RCC 7860 (cell line): ENCODE measurements around the gene OAS3.
"Not testable (repeated sequence)": the region's sequence is repeated elsewhere in the genome, so short reads cannot be mapped to it uniquely, and the experiment has no call there.

Source experiments
- DNase-seq: peaks from one replicate; pipeline ENCODE4 v3.0.0-alpha.2; 2015; ENCODE audit warnings: low spot score
- FAIRE-seq: peaks from 2 replicates; lab custom pipeline; 2012; peaks lifted over from hg19 to GRCh38; lab: Jason Lieb, UNC

The OAS3 gene

GRCh38 chr12:112978163-112979040 lies 40.1 kb downstream of the OAS3 start, which contains the start of gene OAS2:
Gene OAS2, plus strand, starts transcription at chr12:112978519. Its CDS starts 90 bp downstream, at chr12:112978609.
- FAIRE-seq, result no peak
- no peak for DNase-seq

DNA sequence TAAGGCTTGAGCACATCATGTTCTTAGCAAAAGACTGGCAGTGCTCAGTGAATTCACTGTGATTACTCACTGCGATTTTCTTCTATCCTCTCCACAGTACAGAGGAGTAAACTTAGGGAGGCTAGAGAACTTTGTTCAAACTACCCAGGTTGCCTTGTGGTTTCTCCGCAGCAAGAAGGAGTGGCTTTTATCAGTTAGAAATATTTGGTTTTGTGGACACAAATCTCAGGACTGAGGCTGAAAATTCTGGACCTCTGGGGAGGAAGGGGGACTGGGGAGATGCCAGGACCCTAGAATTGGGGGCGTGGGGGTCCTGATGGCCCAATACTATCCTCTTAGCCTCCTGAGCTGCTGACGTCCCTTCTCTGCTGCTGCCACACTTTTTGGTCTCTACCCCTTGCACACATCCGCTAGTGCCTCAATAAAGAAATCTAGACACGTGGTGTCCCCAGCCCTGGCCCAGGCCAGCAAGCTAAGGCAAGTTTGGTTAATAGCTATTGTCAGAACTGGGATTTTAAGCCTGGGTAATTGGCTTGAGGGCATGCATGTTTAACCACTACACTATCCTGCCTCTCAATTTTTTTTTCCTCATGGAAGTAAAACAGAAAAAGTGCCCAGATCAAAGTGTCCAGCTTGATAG lies 40.9 kb downstream of the OAS3 start:
- FAIRE-seq, result no peak
- DNase-seq, result no peak

- FAIRE-seq (no peak), DNase-seq (no peak)
These were observed 42.4 kb downstream of the OAS3 start for GRCh38 chr12:112980491-112981158.

GRCh38 chr12:112985642-112986290 lies 47.5 kb downstream of the OAS3 start:
- FAIRE-seq (no peak), DNase-seq (no peak)

DNA sequence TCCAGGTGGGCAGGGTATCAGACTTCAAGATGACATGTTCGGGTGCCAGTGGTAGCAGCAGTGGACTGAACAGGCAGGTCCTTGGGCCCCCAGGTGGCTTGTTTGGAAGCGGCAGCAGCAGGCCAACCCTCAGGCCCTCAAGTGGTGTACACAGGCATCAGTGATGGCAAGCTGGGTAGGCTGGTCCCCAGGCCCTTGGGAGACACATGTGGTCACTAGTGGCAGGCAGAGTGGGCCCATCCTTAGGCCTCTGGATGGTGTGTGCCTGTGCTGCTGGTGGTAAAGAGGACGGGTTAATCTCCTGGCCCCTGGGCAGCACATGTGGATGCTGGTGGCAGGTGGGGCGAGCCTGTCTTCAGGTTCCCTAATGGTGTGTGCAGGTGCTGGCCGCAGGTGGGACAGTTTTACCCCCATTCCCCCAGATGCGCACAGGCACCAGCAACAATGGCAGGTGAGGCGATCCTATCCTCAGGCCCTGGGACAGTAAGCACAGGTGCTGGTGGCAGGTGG lies 48.1 kb downstream of the OAS3 start:
- FAIRE-seq (no peak), DNase-seq (no peak)

DNA sequence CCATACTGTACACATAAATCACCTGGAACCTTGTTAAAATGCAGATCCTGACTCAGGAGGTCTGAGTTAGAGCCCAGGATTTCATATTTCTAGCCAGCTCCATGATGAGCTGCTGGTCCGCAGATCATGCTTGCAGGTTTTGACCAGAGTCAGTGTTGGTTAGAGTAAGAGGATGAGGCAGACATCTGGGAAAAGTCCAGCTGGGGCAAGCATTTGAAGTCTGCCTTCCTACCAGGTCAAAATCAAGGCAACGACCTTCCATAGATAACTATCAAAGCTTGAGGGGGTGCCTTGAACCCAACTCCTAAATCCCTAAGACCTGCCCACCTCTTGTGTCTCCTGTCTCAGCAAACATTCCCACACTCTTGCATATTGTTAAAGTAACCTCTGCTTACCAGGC lies 49.3 kb downstream of the OAS3 start:
- DNase-seq (no peak), FAIRE-seq (no peak)

DNA sequence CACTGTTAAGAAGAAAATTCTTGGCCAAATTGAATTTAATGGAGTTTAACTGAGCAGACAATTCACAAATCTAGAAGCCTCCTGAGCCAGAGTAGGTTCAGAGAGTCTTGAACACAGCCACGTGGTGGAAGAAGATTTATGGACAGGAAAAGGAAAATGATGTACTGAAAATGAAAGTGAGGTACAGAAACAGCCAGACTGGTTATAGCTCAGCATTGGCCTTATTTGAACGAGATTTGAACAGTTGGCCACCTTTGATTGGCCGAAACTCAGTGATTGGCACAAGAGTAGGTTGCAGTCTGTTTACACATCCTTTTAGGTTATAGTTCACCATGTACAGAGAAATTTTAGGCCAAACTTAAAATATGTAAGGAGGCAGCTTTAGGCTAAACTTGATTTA lies 50.0 kb downstream of the OAS3 start:
- FAIRE-seq, result no peak

DNA sequence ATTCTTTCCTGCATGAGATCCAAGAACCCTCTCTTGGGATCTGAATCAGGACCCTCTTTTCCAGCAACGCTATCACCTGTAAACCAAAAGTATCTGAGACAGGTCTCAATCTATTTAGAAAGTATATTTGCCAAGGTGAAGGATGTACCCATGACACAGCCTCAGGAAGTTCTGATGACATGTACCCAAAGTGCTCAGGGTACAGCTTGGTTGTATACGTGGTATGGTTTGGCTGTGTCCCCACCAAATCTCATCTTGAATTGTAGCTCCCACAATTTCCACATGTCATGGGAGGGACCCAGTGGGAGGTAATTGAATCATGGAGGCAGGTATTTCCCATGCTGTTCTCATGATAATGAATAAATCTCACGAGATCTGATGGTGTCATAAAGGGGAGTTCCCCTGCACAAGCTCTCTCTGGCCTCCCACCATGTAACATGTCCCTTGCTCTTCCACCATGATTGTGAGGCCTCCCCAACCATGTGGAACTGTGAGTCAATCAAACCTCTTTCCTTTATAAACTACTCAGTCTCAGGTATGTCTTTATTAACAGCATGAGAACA lies 50.6 kb downstream of the OAS3 start:
- not testable (repeated sequence) for FAIRE-seq, DNase-seq

More for the DNA sequence above, 50.0 kb downstream of the OAS3 start:
- DNase-seq, result no peak

DNA sequence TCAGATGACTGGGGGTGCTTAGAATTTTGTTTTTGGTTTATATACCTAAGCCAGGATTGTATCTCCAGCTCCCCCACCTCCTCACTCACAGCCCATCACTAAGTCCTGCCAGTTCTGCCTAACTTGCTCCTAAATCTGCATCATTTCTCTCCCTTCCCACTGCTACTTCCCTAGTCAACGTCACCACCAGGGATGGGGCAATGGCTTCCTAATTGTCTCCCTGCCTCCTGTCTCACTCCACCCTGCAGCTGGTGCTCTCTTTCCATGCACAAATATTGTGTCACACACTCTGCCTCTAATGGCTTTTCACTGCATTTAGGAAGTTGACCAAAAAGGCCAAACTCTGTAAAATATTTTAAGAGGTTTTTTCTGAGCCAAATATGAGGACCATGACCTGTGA lies 51.5 kb downstream of the OAS3 start:
- DNase-seq (no peak), FAIRE-seq (no peak)

DNA sequence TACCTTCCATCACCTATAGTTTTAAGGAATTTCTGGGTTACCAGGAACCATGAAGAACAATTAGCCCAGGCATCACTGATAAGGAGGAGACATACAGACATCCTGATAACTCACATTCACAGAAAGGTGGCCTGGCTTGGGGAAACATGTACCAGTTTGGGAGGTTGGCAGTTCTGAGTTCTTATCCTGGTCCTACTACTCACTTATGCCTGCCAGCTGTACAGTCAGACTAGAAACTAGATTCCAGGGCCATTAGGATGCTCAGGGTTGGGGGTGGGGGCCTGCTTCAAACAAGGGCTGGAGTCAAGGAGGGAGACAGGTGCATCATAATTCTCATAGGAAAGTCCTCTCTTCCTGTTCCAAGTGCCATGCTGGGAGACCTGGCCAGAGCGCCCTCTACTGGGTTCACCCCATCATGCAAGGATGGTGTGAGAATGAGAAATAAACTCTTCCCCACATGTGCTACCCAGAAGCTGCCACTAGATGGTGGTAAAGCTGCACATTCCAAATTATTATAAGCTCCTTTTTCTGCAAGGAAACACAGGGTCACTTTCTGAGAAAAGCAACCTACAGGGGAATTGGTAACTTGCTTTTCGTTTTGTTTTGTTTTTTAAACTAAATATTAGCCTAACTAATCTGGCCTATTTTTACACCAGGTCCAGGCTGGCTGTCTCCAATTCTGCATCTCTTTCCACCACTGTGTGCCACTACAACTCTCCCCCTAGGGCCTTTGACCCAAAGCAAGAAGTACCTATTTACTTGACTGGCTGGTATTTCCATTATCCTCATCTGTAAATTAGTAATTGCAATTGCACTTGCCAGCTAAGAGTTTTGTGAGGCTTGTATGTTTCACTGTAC lies 54.5 kb downstream of the OAS3 start:
- FAIRE-seq, result peak; percentile 51
- peak; percentile 44 for DNase-seq

- FAIRE-seq (no peak), DNase-seq (no peak)
These were observed 56.7 kb downstream of the OAS3 start for GRCh38 chr12:112995008-112995407.

GRCh38 chr12:112996501-112996900 lies 58.2 kb downstream of the OAS3 start:
- no peak for FAIRE-seq
- DNase-seq, result no peak

- no peak for DNase-seq
- no peak for FAIRE-seq
These were observed 59.2 kb downstream of the OAS3 start for GRCh38 chr12:112997506-112997905.

- FAIRE-seq (no peak), DNase-seq (no peak)
These were observed 60.9 kb downstream of the OAS3 start for GRCh38 chr12:112998987-112999767.

GRCh38 chr12:113000433-113000832 lies 62.2 kb downstream of the OAS3 start:
- FAIRE-seq (no peak), DNase-seq (no peak)

GRCh38 chr12:113002155-113002554 lies 63.9 kb downstream of the OAS3 start:
- FAIRE-seq, result no peak
- no peak for DNase-seq

DNA sequence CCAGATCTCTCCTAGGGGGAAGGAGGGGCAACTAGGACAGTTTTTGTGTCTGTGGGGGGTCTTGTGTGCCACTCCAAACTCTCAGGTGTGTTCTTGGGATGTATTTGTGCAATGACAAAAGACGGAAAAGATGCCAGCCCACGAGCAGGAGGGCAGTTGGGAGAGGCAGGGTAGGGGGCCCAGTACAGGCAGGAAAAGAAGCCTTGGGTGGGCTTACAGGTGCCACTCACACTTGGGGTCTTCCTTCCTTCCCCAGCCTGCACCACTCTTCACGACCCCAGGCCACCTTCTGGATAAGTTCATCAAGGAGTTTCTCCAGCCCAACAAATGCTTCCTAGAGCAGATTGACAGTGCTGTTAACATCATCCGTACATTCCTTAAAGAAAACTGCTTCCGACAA lies 64.4 kb downstream of the OAS3 start:
- DNase-seq, result no peak
- FAIRE-seq, result no peak

GRCh38 chr12:113003636-113004035 lies 65.4 kb downstream of the OAS3 start:
- FAIRE-seq (no peak), DNase-seq (no peak)

DNA sequence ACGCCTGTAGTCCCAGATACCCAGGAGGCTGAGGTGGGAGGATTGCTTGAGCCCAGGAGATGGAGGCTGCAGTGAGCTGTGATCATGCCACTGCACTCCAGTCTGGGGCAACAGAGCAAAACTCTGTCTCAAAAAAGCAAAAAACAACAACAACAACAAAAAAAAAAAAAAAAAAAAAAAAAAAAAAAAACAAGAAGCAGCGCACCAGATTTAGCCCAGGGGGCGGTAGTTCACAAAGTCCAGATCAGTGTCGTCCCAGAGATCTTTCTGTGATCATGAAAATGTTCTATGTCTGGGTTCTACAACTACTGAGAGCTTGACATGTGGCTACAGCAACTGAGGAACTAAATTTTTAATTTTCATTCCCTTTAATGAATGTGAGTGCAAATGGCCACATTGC lies 67.5 kb downstream of the OAS3 start:
- FAIRE-seq (no peak), DNase-seq (no peak)
